ENCODE data around the gene SHROOM1.

Gene SHROOM1

DNA sequence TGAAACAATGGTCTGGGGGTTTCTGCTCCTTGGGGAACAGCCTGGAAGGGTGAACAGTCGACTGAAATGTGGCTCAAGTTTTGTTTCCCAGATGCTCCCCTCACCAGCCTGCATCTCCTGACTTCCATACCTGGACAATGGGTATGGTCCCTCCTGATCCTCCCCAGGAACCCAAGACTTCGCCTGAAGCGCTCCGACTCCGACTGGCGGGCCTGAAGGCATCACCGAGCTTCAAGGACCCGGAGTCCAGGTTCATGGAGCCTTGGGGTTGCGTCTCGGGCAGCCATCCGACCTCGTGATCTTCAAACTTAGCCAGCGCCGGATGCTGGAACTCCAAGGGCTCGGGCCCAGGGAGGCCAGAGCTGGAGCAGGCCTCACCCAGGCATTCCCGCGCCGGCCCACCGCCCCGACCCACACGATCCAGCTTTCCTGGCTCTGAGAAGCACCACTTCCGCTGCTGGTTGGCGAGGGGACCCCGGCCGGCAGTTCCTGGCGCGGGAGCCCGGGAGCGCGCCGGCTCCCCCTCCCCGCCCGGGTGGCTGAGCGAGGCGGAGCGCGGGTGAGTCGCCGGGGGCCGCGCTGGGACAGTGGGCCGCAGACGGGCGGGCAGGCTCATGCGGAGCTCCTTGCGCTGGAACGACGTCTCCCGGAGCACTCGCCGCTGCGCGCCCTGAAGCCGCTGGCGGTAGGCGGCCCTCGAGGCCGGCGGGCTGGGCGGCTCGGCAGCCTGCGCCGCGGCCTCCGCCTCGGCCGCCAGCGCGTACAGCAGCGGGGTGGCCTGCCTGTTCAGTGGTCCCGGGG is 5.2 kb downstream of the SHROOM1 start:
- DNase-seq (ENCODE audit: low read depth), result no peak

DNA sequence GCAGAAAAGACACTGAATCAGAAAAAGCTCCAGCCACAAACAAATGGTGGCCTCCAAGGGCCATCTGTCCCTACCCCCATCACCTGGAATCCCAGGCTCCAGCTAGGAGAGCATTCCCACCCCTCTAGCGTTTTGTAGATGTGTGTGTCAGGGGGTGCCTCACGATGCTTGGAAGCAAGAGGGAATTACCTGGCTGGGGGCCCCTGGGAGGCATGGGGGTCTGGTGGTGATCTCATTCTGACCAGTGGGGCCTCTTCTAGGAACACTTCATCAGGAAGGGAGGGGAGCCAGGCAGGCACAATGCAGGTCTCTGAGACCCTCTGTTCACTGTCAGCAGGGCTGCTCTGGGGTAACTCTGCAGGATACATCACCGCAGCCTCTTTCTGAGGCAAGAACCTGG is 6.0 kb downstream of the SHROOM1 start:
- no peak for DNase-seq (ENCODE audit: low read depth)

DNA sequence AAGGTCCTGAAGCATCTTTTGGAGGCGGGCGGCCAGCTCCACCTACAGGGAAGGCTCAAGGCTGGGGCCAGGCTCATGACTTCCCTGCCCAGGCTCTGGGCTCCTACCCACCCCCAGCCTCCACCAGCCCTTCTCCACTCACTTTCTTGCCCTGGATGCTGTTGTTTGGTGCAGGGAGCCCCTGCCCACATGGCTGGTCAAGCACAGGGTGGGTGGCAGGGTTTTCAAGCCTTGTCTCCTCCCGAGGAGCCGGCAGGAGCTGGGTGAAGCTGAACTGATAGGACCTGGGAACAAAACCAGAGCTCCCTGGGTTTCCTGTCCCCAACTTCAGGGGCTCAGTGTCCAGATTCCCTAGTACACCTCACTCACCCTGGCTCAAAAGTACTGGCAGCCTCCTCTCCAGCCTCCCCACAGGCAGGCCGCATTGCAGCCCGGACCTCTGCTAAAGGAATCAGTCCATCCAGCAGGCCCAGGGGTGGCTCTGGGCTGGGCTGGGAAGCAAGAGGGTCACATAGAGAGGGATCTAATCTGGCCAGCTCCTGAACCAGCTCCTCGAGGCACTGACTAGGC is 6.9 kb downstream of the SHROOM1 start:
- DNase-seq (ENCODE audit: low read depth), result no peak

DNA sequence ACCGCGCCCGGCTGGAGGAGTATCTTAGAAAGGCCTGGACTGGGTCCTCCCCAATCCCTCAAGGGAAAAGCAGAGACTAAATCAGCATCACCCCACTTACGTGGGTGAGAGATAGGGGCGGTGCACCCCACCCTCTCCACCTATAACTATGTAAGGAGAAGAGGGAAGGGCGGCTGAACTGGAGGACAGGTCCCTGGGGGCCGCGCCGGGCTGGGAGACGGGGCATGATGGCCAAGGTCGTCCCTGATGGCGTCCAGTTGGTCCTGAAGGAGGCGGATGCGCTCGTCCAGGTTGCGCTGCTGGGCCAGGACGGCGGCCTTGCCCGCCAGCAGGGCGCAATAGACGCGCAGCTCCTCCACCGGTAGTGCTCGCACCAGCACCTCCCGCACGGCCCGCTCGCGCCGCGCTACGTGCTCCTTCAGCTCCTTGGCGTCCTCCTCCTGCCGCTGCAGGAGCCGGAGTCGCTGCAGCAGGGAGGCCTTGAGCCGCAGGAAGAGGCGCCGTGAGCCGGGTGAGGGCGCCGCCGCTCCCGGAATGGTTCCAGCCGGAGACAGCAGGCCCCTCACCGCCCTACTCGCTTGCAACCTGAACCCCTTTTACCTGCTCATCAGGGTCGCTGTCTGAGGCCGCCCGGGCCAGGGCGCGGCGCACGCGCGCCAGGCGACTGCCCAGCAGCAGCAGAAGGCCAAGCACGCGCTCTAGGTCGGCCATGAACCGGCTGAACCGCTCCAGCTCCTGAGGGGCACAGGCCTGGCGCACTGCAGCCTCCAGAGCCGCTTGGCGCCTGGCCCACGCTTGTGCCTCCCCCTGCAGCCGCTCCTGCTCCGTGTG is 7.6 kb downstream of the SHROOM1 start:
- DNase-seq (ENCODE audit: low read depth), result no peak

DNA sequence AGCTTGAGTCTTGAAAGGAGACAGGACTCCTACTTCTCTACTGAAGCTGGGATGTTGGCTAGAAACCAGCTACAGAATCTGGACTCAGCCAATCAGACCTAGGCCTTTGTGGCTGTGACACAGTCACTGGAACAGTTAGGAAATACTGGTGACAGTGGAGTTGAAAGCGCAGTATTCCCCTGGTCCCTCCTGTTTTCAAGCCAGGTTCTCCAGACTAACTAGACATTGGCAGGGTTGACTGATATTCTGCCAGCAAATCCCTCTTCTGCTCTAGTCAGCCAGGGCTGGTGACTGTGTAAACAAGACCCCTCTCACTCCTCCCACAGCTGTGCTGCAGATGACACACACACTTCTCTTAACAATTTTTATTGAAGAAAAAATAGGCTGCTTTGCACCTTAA is 8.7 kb downstream of the SHROOM1 start:
- DNase-seq (ENCODE audit: low read depth), result no peak

DNA sequence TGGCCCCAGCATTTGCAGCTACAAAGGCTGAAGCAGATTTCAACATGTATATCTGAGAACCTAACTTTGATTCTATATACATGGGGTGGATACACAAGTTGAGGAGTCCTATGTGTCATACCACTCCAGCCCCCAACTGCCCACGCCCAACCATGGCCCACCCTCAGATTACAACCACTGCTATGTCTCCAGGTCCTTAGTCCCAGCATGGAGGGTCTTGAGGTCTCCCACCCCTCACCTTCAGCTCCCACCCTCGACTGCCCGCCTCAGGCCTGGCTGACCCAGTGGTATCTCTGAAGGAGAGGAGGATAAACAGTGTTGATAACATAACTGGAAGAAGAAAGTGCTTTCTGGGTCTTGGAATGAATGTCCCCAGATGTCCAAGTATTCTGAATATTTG is 9.1 kb downstream of the SHROOM1 start:
- no peak for DNase-seq (ENCODE audit: low read depth)

DNA sequence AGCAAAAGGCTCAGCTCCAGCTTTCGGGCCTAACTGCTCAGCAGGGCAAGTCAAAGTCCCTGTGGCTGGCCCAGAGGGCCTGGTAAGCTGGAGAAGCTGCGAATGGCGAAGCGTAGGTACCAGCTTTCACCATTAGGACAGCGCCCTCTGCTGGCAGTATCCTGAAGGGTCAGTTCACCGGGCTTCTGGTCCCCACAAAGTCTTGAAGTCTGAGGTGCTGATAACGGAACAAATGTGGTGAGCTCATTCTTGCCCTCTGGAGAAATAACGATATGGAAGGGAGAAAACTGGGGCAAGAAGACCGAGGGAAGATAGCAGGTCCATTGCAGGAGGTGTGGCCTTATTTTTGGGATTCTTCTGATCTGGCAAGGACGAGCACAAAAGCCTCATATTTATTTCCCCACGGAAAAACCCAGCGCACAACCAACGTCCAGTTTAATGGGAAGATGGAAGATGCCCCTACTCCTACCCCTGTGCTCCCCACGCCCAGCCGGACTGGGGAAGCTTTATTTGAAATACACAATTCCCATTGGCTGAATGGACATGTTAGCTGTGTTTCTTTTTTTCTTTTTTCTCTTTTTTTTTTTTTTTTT is 10.2 kb downstream of the SHROOM1 start:
- peak; percentile 62 for DNase-seq (ENCODE audit: low read depth)

DNA sequence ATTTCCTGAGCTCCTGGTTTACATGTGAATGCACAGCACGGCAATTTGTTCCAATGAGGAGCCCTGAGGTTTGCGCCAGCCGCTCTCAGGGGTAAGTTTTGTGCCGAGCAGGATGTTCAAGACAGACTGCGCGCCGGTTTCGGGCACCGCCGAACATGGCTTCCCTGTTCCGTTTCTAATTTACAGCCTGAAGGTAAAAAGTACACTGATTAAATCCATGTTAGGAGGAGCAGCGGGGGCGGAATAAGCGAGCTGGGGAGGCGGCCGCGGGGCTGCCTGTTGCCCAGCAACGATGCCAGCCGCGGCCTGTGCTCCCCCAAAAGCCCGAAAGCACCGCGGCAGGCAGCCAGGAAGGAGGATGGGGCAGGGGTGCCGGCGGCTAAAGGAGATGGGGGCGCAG is 11.0 kb downstream of the SHROOM1 start:
- no peak for DNase-seq (ENCODE audit: low read depth)

DNA sequence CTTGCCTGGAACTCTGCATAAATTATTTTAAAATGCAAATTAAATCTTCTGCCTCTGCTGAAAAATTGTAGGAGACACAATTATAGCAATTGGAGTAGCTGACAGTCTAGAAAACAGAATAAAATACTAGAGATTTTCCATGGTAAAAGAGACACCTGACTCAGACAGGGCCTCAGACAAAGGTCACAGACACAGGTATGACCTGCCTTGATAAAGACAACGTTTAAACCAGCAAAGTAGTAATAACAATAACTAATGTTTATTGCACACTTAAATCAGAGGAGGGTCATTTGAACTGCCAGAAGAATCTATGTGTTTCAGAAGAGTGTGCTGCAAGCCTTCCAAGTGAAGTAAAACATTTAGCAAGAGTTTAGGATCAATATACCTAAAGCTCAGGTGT is 13.4 kb downstream of the SHROOM1 start:
- DNase-seq (ENCODE audit: low read depth), result no peak

DNA sequence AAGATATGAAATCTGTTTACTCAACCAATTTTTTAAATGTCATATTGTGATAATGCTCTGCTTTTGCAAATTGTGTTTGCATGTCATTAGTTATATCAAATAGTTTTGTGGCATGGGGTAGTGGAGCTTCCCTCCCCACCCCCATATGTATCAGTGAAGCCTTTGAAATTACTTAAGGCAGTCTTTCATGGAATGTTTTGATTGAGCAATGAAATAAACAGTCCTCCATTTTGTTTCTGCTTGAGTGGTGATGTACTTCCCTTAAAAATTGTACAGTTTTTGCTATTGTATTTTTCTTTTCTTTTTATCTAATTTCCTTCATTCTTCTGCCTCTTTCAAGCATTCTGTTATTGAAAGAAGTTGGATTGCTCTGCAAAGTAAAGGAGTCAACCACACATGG is 13.9 kb downstream of the SHROOM1 start:
- DNase-seq (ENCODE audit: low read depth), result no peak

DNA sequence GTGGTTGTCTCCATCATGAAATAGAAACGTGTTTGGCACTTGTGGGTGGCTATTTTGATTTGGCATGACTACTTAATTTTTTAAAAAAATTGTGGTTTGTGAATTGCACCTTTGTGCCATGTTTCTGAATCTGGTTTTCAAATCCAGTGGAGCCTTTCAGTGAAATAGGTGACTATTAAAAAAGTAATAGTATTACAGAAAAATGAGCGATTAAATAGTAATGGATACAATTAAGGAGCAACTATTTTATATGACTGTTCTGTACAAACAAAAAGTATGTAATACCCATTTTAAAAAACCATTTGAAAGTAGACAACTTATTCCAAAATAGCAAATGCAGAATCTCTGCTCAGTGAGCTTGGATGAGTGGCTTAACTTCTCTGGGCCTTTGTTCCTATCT is 14.4 kb downstream of the SHROOM1 start:
- no peak for DNase-seq (ENCODE audit: low read depth)

DNA sequence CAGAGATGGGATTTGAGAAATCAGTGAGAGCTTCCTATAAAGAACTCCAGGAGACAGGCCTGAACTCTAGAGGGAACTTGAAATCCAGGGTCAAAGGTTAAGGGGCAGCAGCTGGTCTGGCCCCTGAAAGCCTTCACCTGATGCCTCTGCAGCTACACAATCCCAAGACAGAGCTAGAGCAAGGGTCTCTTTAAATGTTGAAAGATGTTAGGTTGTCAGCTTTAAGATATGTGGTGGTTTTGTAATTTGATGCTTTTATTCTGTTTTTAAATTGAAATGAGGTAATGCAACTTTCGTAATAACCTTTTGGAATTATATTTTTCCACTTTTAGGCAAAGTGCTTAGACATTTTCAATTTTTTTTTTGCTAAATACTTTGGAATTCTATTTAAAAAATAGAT is 15.0 kb downstream of the SHROOM1 start:
- no peak for DNase-seq (ENCODE audit: low read depth)

DNA sequence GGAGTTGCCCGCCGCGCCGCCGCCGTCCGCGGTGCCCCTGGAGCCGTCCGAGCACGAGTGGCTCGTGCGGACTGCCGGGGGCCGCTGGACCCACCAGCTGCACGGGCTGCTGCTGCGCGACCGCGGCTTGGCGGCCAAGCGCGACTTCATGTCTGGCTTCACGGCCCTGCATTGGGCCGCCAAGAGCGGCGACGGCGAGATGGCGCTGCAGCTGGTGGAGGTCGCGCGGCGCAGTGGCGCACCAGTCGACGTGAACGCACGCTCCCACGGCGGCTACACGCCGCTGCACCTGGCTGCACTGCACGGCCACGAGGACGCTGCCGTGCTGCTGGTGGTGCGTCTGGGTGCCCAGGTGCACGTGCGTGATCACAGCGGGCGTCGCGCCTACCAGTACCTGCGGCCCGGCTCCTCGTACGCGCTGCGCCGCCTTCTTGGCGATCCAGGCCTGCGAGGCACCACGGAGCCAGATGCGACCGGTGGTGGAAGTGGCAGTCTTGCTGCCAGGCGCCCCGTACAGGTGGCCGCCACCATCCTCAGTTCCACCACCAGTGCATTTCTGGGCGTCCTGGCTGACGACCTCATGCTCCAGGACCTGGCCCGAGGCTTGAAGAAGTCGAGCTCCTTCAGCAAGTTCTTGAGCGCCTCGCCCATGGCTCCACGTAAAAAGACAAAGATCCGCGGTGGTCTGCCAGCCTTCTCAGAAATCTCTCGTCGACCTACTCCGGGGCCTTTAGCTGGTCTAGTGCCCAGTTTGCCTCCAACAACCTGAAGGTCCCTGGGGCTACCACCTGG is 15.7 kb downstream of the SHROOM1 start:
- DNase-seq (ENCODE audit: low read depth), result no peak

DNA sequence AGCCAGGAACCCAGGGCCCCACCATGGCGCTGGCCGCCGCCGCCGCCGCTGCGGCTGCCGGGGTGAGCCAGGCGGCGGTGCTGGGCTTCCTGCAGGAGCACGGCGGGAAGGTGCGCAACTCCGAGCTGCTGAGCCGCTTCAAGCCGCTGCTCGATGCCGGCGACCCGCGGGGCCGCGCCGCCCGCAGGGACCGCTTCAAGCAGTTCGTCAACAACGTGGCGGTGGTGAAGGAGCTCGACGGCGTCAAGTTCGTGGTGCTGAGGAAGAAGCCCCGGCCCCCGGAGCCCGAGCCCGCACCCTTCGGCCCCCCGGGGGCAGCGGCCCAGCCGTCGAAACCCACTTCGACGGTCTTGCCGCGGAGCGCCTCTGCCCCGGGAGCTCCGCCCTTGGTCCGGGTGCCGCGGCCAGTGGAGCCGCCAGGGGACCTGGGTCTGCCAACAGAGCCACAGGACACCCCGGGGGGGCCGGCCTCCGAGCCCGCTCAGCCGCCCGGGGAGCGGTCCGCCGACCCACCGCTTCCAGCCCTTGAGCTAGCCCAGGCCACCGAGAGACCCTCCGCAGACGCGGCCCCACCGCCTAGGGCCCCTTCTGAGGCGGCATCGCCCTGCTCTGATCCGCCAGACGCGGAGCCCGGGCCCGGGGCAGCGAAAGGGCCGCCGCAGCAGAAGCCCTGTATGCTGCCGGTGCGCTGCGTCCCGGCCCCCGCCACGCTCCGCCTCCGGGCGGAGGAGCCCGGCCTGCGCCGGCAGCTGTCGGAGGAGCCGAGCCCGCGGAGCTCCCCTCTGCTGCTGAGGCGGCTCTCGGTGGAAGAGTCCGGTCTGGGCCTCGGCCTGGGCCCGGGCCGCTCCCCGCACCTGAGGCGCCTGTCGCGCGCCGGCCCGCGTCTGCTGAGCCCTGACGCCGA is 16.6 kb downstream of the SHROOM1 start:
- no peak for DNase-seq (ENCODE audit: low read depth)

DNA sequence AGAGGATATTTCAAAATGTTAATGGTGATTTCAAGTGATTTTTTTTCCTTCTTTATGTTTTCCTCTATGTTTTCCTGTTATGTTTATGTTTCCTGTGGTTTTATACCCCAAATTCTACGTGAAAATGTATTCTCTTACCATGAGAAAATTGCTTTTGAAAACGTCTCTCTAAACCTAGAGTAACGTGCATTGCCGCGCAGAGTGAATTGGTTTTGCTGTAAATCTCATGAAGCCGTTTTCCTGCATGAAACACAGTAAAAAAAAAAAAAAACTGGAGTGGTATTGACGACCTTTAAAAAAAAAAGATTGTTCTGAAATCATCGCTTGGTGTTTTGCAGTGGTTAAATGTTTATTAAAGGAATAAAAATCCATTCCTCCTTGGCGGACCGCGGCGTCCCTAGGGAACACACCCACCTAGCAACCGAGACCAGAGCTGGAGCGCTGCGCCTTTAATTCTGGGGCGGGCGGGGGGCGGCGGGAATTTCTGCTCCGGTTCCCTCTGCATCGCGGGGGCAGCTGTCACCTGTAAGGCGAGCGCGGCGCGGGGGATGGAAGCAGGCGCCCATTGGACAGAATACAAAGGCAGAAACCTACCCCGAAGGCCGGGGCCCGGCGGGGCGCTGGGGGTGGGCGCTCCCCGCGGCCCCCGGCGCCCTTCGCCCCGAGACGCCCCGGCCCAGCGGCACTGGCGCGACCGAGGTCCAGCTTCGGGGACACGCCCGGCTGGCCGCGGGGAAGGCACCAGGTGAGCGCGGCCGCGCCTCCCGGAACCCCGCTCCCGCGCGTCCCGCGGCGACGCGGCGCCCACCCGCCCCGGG is 17.5 kb downstream of the SHROOM1 start, which contains the start of gene SOWAHA:
SOWAHA (plus strand) TSS at position 522 of the 818 bp plus-strand sequence. CDS start 320 bp downstream, outside the sequence.
- no peak for DNase-seq (ENCODE audit: low read depth)

DNA sequence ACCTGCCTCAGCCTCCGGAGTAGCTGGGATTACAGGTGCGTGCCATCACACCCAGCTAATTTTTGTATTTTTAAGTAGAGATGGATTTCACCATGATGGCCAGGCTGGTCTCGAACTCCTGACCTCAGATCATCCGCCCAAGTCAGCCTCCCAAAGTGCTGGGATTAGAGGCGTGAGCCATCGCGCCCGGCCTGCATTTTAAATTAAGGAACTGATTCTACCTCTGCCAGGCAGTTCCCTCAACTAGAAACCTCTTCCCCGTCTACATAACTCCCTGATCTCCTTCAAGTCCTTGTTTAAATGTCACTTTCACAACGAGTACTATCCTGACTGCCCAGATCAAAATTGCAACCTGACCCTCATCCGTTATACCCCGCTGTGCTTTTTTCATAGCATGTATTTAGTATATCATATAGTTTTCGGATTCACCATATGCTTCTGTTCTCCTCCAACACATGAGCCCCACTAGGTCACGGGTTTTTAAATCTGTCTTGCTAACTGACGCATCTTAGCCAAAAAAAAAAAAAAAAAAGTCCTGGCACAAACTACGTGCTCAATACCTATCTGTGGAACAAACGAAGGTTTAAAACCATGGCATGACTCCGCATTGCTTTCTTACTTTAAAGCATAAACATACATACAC is 18.2 kb downstream of the SHROOM1 start:
- DNase-seq (ENCODE audit: low read depth), result no peak

DNA sequence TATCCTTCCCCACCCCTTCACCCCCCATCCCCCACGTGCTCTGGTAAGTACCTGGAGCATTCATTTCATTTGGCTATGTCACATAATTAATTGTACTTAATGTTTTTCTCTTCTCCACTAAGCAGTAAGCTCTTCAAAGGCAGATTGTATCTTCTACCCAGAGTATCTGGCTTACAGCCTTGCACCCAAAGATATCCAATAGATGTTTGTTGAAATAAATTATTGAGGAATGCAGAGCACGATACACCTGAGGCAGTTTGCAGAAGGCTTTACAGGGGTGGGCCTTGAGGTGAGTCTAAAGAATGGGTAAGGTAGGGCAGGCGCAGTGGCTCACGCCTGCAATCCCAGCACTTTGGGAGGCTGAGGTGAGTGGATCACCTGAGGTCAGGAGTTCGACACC is 19.8 kb downstream of the SHROOM1 start:
- DNase-seq (ENCODE audit: low read depth), result no peak

DNA sequence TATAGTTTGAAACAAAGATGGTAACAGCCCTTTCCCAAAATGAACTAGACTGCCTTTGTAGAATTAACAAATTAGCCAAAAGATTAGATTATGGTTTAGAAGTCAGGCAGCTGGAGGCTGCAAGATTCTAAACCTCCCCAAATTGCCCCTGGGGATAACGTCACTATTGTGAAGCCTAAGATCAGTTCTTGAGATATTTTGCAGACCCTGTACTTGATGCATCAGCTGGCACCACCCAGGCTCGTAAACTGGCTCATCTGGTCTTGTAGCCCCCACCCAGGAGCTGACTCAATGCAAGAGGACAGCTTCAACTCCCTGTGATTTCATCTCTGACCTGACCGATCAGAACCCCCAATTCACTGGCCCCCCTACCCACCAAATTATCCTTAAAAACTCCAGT is 21.6 kb downstream of the SHROOM1 start:
- DNase-seq (ENCODE audit: low read depth), result no peak

DNA sequence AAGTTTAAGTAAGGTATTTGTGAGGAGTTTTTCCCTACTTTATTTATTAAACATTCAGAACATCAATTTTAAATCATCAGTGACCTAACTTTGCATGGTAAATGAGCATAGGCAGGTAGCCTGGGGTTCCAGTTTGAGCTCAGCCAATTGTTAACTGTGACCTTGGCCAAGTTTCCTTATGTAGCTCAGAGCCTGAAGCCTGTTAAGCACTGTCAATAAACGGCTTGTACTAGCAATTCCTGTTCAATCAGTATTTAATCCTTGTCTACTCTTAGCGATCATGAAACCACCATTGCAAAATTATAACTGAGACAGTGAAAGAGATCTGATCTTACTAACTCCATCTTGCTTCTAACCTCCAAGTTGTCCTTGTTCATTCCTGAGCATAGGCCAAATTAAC is 22.0 kb downstream of the SHROOM1 start:
- no peak for DNase-seq (ENCODE audit: low read depth)

All from non-pigmented ciliary epithelial cell (primary cell).